Measurements from ENCODE around the gene ANKS3. TPM values are rescaled to one million over a fixed set of nuclear protein-coding genes. Genes with fewer than 3 reads are reported as not detected.

ANKS3 gene
- total and polyA plus RNA-seq, 7 donors = 3.9 to 30.7 (median 20.8) TPM

- Histone ChIP-seq H3K4me3 (no peak overlapping the region), H3K27ac (no peak overlapping the region), H3K9me3 (no peaks in the 10 kb centered on the region), H3K27me3 (no peaks in the 10 kb centered on the region), H3K36me3 (peaks cover 18 to 83% (median 41%) of the 10 kb centered on the region in 4 donors), H3K4me1 (no peaks in the 10 kb centered on the region)
- intact Hi-C loops (cut with DNase I) = no loop called here
- TF ChIP-seq POLR2AphosphoS5 (IDR thresholded peaks at IDR 0.05) = no peak
- no peak for TF ChIP-seq EP300 (IDR thresholded peaks at IDR 0.05)
- TF ChIP-seq, protein P1, sequence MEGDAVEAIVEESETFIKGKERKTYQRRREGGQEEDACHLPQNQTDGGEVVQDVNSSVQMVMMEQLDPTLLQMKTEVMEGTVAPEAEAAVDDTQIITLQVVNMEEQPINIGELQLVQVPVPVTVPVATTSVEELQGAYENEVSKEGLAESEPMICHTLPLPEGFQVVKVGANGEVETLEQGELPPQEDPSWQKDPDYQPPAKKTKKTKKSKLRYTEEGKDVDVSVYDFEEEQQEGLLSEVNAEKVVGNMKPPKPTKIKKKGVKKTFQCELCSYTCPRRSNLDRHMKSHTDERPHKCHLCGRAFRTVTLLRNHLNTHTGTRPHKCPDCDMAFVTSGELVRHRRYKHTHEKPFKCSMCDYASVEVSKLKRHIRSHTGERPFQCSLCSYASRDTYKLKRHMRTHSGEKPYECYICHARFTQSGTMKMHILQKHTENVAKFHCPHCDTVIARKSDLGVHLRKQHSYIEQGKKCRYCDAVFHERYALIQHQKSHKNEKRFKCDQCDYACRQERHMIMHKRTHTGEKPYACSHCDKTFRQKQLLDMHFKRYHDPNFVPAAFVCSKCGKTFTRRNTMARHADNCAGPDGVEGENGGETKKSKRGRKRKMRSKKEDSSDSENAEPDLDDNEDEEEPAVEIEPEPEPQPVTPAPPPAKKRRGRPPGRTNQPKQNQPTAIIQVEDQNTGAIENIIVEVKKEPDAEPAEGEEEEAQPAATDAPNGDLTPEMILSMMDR (IDR thresholded peaks at IDR 0.05) = no peak
- TF ChIP-seq POLR2A (IDR thresholded peaks at IDR 0.05) = no peak
- no peak for DNase-seq
- 96 to 97% methylated on average over 14 of the region's 14 CpGs for WGBS, 2 donors
Observed at GRCh38 chr16:4704913-4705312, 29.2 kb downstream of the ANKS3 start.

DNA sequence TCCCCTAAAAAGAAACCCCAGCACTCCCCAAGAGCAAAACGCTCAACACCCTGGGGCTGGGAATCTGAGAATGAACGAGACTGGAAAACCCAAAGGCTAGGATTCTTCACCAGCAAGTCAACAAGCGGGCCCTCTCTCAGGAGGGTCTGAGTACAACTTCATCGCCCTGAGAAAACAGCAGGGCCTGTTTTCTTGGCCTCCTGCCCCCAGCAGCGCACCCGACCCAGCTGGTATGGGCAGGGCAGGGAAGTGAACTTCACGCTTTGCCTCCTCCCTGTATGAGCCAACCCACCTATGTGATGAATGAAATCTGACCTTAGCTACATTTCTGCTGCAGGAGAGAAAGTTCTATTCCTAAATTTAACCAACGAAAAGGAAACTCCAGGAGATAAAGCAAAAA is 29.6 kb downstream of the ANKS3 start:
- no peaks in the 10 kb centered on the region for H3K4me1 ChIP-seq
- 81 to 87% methylated on average over 8 of the region's 8 CpGs for WGBS, 2 donors
- DNase-seq = no peak
- TF ChIP-seq EP300 (IDR thresholded peaks at IDR 0.05) = no peak
- TF ChIP-seq POLR2A (IDR thresholded peaks at IDR 0.05) = no peak
- TF ChIP-seq, protein P1 (IDR thresholded peaks at IDR 0.05) = no peak
- no peak for TF ChIP-seq POLR2AphosphoS5 (IDR thresholded peaks at IDR 0.05)
- H3K27ac ChIP-seq = no peak overlapping the region
- intact Hi-C loops (cut with DNase I) = no loop called here
- H3K4me3 ChIP-seq = no peak overlapping the region
- no peaks in the 10 kb centered on the region for H3K27me3 ChIP-seq
- H3K9me3 ChIP-seq = no peaks in the 10 kb centered on the region
- H3K36me3 ChIP-seq = peaks cover 18 to 83% (median 42%) of the 10 kb centered on the region in 4 donors

- 62 to 91% methylated on average over 7 of the region's 7 CpGs for WGBS, 2 donors
- TF ChIP-seq POLR2A (IDR thresholded peaks at IDR 0.05) = no peak
- no peak for TF ChIP-seq EP300 (IDR thresholded peaks at IDR 0.05)
- TF ChIP-seq, protein P1 (IDR thresholded peaks at IDR 0.05) = no peak
- TF ChIP-seq POLR2AphosphoS5 (IDR thresholded peaks at IDR 0.05) = no peak
- Histone ChIP-seq H3K4me1 (no peaks in the 10 kb centered on the region), H3K36me3 (peaks cover 22 to 89% (median 48%) of the 10 kb centered on the region in 4 donors), H3K9me3 (no peaks in the 10 kb centered on the region), H3K27me3 (no peaks in the 10 kb centered on the region), H3K4me3 (no peak overlapping the region), H3K27ac (no peak overlapping the region)
- intact Hi-C loops (cut with DNase I) = no loop called here
- DNase-seq = no peak
Observed at GRCh38 chr16:4703906-4704305, 30.2 kb downstream of the ANKS3 start.

DNA sequence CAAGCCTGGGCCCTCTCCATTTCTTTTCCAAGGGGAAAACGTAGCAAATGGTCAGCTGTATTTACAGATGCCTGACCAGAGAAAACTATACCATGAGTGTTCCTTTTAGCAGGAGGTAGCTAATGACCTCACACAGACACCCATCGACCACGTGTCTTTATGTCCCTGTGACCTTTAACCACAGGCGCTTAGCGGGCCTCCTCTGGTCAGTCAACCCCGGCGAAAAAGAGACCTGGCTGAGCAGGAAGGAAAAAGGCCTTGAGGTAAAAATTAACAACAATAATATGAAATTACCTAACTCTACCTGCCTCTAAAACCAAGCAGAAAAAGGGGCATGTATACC is 31.6 kb downstream of the ANKS3 start:
- peaks cover 34 to 97% (median 53%) of the 10 kb centered on the region in 4 donors for H3K36me3 ChIP-seq
- H3K4me1 ChIP-seq = no peaks in the 10 kb centered on the region
- no peaks in the 10 kb centered on the region for H3K9me3 ChIP-seq
- no peak for TF ChIP-seq EP300 (IDR thresholded peaks at IDR 0.05)
- TF ChIP-seq, protein P1 (IDR thresholded peaks at IDR 0.05) = no peak
- TF ChIP-seq POLR2A (IDR thresholded peaks at IDR 0.05) = no peak
- TF ChIP-seq POLR2AphosphoS5 (IDR thresholded peaks at IDR 0.05) = no peak
- 33 to 58% methylated on average over 7 of the region's 7 CpGs for WGBS, 2 donors
- intact Hi-C loops (cut with DNase I) = no loop called here
- H3K27ac ChIP-seq = no peak overlapping the region
- no peak for DNase-seq
- H3K27me3 ChIP-seq = no peaks in the 10 kb centered on the region
- no peak overlapping the region for H3K4me3 ChIP-seq

DNA sequence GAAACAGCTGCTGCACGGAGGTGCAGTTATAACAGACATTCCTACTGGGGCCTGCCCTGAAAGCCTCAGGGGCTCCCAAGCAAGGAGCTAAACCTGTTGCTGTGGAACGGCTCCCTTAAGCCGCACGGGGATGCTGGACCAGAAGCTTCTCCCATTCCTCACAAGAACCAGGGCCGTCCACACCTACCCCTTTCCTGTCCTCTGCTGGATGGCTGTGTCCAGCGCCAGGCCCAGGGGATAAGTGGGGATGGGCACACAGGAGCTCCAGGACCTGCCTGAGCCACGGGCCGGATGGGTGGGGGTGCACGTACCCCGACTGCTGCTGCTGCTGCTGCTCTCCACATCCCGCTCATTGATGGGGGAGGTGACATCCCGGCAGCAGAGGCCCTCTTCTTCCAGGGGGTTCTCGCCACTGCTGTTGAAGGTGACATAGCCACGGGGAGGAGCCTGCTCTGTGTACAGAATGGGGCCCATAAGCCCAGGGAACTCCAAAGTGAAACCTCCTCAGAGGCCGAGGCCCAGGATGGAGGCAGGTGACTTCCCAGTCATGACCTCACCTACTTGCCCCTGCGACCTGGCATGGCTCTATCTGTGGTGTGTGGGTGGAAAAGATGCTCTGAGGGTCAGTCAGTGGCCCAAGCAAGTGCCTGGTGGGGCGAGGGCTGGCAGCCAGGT is 32.1 kb downstream of the ANKS3 start:
- intact Hi-C loops (cut with DNase I) = no loop called here
- no peak overlapping the region for H3K27ac ChIP-seq
- no peak for TF ChIP-seq EP300 (IDR thresholded peaks at IDR 0.05)
- no peak for TF ChIP-seq POLR2A (IDR thresholded peaks at IDR 0.05)
- TF ChIP-seq, protein P1 (IDR thresholded peaks at IDR 0.05) = no peak
- no peak for TF ChIP-seq POLR2AphosphoS5 (IDR thresholded peaks at IDR 0.05)
- H3K27me3 ChIP-seq = no peaks in the 10 kb centered on the region
- no peaks in the 10 kb centered on the region for H3K4me1 ChIP-seq
- WGBS, 2 donors = 46 to 74% methylated on average over 17 of the region's 17 CpGs
- H3K9me3 ChIP-seq = no peaks in the 10 kb centered on the region
- no peak for DNase-seq
- peaks cover 40 to 97% (median 52%) of the 10 kb centered on the region in 4 donors for H3K36me3 ChIP-seq
- no peak overlapping the region for H3K4me3 ChIP-seq
